HCT116 (cell line): ENCODE data around the gene ZNF438.

Source experiments
- ATF3 ChIP-seq: IDR thresholded peaks from 2 replicates; pipeline ENCODE4 v1.6.1; 2012
- CEBPB ChIP-seq: IDR thresholded peaks from 2 replicates; pipeline ENCODE4 v1.6.1; 2012; ENCODE audit warnings: low read depth
- CTCF ChIP-seq, 3 experiments: fragments of 200-600 bp in 1 of 3; sonication (generic) in 1 of 3; IDR thresholded peaks in 2 of 3; conservative IDR thresholded peaks in 1 of 3; 2 replicates each; pipeline ENCODE4 v1.5.1; 2012 to 2017; ENCODE audit warnings: low read depth in 2 of 3, low read length in 2 of 3, antibody characterized with exemption in 1 of 3, borderline replicate concordance in 1 of 3, control low read depth in 1 of 3, mild to moderate bottlenecking in 1 of 3, mixed read lengths in 1 of 3, mixed run types in 1 of 3, moderate library complexity in 1 of 3; ENCODE audit not compliant: insufficient read depth in 1 of 3
- EZH2 ChIP-seq: fragments of 200-600 bp; sonication (generic); IDR thresholded peaks from 2 replicates; pipeline ENCODE4 v1.6.1; 2017; ENCODE audit warnings: antibody characterized with exemption, mixed run types
- EZH2phosphoT487 ChIP-seq: fragments of 200-600 bp; IDR thresholded peaks from 2 replicates; pipeline ENCODE4 v1.6.1; 2018; ENCODE audit warnings: antibody characterized with exemption, borderline replicate concordance
- JUND ChIP-seq: IDR thresholded peaks from 2 replicates; pipeline ENCODE4 v1.6.1; 2012
- MAX ChIP-seq: IDR thresholded peaks from 2 replicates; pipeline ENCODE4 v1.6.1; 2012
- POLR2A ChIP-seq: IDR thresholded peaks from 2 replicates; pipeline ENCODE4 v1.7.0; 2011; ENCODE audit warnings: borderline replicate concordance; ENCODE audit not compliant: insufficient read depth, insufficient read length; ENCODE audit errors: extremely low read depth
- POLR2AphosphoS5 ChIP-seq: IDR thresholded peaks from 2 replicates; pipeline ENCODE4 v1.6.1; 2011; ENCODE audit warnings: mild to moderate bottlenecking, low read depth, low read length, moderate library complexity
- REST ChIP-seq: IDR thresholded peaks from 2 replicates; pipeline ENCODE4 v1.6.1; 2012; ENCODE audit warnings: low read depth
- ZBTB33 ChIP-seq: IDR thresholded peaks from 2 replicates; pipeline ENCODE4 v1.6.1; 2011; ENCODE audit warnings: mild to moderate bottlenecking, low read length, moderate library complexity; ENCODE audit not compliant: insufficient replicate concordance; ENCODE audit errors: extremely low read depth
- ZFX ChIP-seq: fragments of 450-650 bp; IDR thresholded peaks from 2 replicates; pipeline ENCODE4 v1.6.1; 2017
- ZNF274 ChIP-seq: fragments of 200-500 bp; sonication (Bioruptor generic); IDR thresholded peaks from 2 replicates; pipeline ENCODE4 v1.6.1; 2014; ENCODE audit warnings: mild to moderate bottlenecking, low read depth, low read length, inconsistent platforms

- TF ChIP-seq CTCF (IDR thresholded peaks at IDR 0.05 in 2 of 3, conservative IDR thresholded peaks at IDR 0.05 in 1 of 3; ENCODE audit: borderline replicate concordance in 1 of 3, insufficient read depth in 1 of 3, low read depth in 2 of 3, low read length in 2 of 3) (no peak), MAX (no peak), EZH2 (no peak), POLR2AphosphoS5 (no peak), ZNF274 (no peak), ZBTB33 (no peak), ATF3 (no peak), JUND (no peak), REST (no peak), ZFX (no peak), POLR2A (no peak), EZH2phosphoT487 (no peak), CEBPB (no peak)
These were observed 184.5 kb downstream of the ZNF438 start for GRCh38 chr10:30847199-30847598.
